ENCODE results near the gene DDX27.

GRCh38 chr20:49245921-49246740 is 26.9 kb downstream of the DDX27 start:
- TF ChIP-seq POLR2A (IDR thresholded peaks at IDR 0.05; ENCODE audit: low read depth, low read length) (peak; percentile 73), POLR2AphosphoS5 (IDR thresholded peaks at IDR 0.05; ENCODE audit: low read depth, low read length) (peak; percentile 80), TAF1 (IDR thresholded peaks at IDR 0.05; ENCODE audit: low read depth, low read length) (no peak), POU2F2 (IDR thresholded peaks at IDR 0.05; ENCODE audit: low read depth, low read length) (no peak)

Data from GM12891 (cell line).